IPS DF 4.7 (cell line): ENCODE data around the gene MICAL3.

Experiments used
- DNase-seq: peaks from one replicate; pipeline ENCODE4 v3.0.0-alpha.2; 2013; ENCODE audit warnings: low spot score; ENCODE audit errors: extremely low read depth

MICAL3 gene

GRCh38 chr22:17873116-17873515 lies 151.2 kb downstream of the MICAL3 start:
- DNase-seq: no peak

GRCh38 chr22:17872471-17872870 lies 151.9 kb downstream of the MICAL3 start:
- DNase-seq: no peak

- no peak for DNase-seq
Observed at GRCh38 chr22:17871726-17872458, 152.5 kb downstream of the MICAL3 start.

- DNase-seq: no peak
Observed at GRCh38 chr22:17870407-17870806, 154.0 kb downstream of the MICAL3 start.

GRCh38 chr22:17869285-17870096 lies 154.9 kb downstream of the MICAL3 start:
- DNase-seq: no peak

GRCh38 chr22:17868771-17869170 lies 155.6 kb downstream of the MICAL3 start:
- no peak for DNase-seq

GRCh38 chr22:17867160-17867785 lies 157.1 kb downstream of the MICAL3 start:
- no peak for DNase-seq

- no peak for DNase-seq
Observed at GRCh38 chr22:17866621-17867020, 157.7 kb downstream of the MICAL3 start.

- DNase-seq: no peak
Observed at GRCh38 chr22:17866127-17866526, 158.2 kb downstream of the MICAL3 start.

- DNase-seq: no peak
Observed at GRCh38 chr22:17865183-17866055, 158.9 kb downstream of the MICAL3 start.

- no peak for DNase-seq
Observed at GRCh38 chr22:17864398-17865182, 159.8 kb downstream of the MICAL3 start.

- DNase-seq: no peak
Observed at GRCh38 chr22:17862646-17863181, 161.6 kb downstream of the MICAL3 start.

- DNase-seq: no peak
Observed at GRCh38 chr22:17861909-17862308, 162.5 kb downstream of the MICAL3 start.

- no peak for DNase-seq
Observed at GRCh38 chr22:17860220-17860965, 164.0 kb downstream of the MICAL3 start.

- DNase-seq: no peak
Observed at GRCh38 chr22:17858033-17858432, 166.3 kb downstream of the MICAL3 start.

GRCh38 chr22:17855572-17856290 lies 168.6 kb downstream of the MICAL3 start:
- DNase-seq: no peak

- no peak for DNase-seq
Observed at GRCh38 chr22:17853073-17853472, 171.3 kb downstream of the MICAL3 start.

- no peak for DNase-seq
Observed at GRCh38 chr22:17851759-17852158, 172.6 kb downstream of the MICAL3 start.
